ENCODE data around the gene FRMD4B. TPM values are rescaled to one million over a fixed set of nuclear protein-coding genes. Genes with fewer than 3 reads are reported as not detected.

FRMD4B gene
- total and polyA plus RNA-seq, 2 donors (not counting 3 experiments of a cell fraction or from before 2014, with no cell fraction given) = 66.4 to 89.7 TPM

DNA sequence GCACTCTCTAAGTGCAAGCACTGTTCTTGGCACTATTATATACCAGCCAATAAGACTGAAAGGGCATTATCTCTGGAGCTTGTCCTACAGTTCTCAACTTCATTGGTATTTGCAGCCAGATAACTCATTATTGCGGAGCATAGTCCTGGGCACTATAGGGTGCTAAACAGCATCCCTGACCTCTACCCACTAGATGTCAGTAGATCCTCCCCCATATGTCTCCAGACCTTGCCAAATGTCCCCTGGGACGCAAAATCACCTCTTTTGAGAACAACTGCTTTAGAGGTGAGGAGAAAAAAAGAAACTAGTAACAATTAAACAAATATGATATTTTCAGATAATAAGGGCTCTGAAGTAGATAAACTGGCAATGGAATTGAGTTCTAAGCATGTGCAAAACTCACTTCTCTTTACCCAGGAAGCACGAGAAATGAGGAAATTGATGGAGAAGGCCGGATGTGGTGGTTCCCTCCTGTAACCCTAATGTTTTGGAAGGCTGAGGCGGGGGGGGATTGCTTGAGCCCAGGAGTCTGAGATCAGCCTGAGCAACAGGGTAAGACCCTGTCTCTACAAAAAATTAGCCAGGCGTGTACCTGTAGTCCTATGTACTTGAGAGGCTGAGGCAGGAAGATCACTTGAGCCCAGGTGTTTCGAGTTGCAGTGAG is 61.4 kb downstream of the FRMD4B start:
- H3K9ac ChIP-seq (replicated peaks; ENCODE audit: extremely low read depth, insufficient read depth, low read length) = no peak overlapping the region
- no peak overlapping the region for H3K4me3 ChIP-seq (replicated peaks in 1 of 3; ENCODE audit: insufficient read depth in 1 of 3, low read depth in 1 of 3, low read length in 3 of 3)
- TF ChIP-seq MYC (IDR thresholded peaks at IDR 0.05; ENCODE audit: low read depth, low read length) = no peak
- TF ChIP-seq POLR2A (IDR thresholded peaks at IDR 0.05; ENCODE audit: low read depth, low read length) = no peak
- no peak for TF ChIP-seq EZH2 (IDR thresholded peaks at IDR 0.05; ENCODE audit: borderline replicate concordance, low read depth, low read length, severe bottlenecking)
- TF ChIP-seq, protein P1, sequence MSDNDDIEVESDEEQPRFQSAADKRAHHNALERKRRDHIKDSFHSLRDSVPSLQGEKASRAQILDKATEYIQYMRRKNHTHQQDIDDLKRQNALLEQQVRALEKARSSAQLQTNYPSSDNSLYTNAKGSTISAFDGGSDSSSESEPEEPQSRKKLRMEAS (IDR thresholded peaks at IDR 0.05; ENCODE audit: insufficient read depth, insufficient read length) = no peak
- no peak for TF ChIP-seq GATA2 (IDR thresholded peaks at IDR 0.05; ENCODE audit: insufficient read depth, insufficient read length, low read depth, low read length)
- no peak for TF ChIP-seq CTCF (IDR thresholded peaks at IDR 0.05; ENCODE audit: extremely low read depth in 1 of 2, insufficient read depth in 1 of 2, low read depth in 1 of 2, low read length in 2 of 2)
- TF ChIP-seq FOS (IDR thresholded peaks at IDR 0.05; ENCODE audit: borderline replicate concordance, insufficient read depth, low read length) = no peak
- TF ChIP-seq POLR2AphosphoS5 (IDR thresholded peaks at IDR 0.05; ENCODE audit: insufficient read depth, low read depth, low read length) = no peak
- TF ChIP-seq JUN (IDR thresholded peaks at IDR 0.05; ENCODE audit: borderline replicate concordance, insufficient read depth, insufficient read length, low read depth) = no peak
- peaks cover 7% of the 10 kb centered on the region for H4K20me1 ChIP-seq (replicated peaks; ENCODE audit: control insufficient read depth, extremely low read depth, insufficient read depth, low read length)
- no peak for FAIRE-seq
- no peaks in the 10 kb centered on the region for H3K9me1 ChIP-seq (replicated peaks; ENCODE audit: control insufficient read depth, extremely low read depth, insufficient read depth, low read length)
- H3K9me3 ChIP-seq (replicated peaks; ENCODE audit: control insufficient read depth, insufficient read depth, low read length) = no peaks in the 10 kb centered on the region
- BruUV-seq (replicated peaks) = no TSS peak
- no peak for DNase-seq (ENCODE audit: low read depth, low spot score)
- POLR2A ChIA-PET = no interaction called here
- peaks cover 28% of the 10 kb centered on the region for H3K4me1 ChIP-seq (ENCODE audit: control insufficient read depth, extremely low read depth, insufficient read depth, low read length)
- CTCF ChIA-PET = interaction anchor here (1.4 to 1.6 kb wide), 4 partner anchors 14 to 103 kb away, joined by 4 to 7 read pairs (median 6); partner anchors contain the start of gene FRMD4B
- intact Hi-C loops (cut with micrococcal nuclease) = loop anchor here (5.0 kb wide), 1 partner anchor 348 kb away; no protein-coding TSS in a partner anchor
- no peak overlapping the region for H2AFZ ChIP-seq (ENCODE audit: low read depth, low read length)
- H3K4me2 ChIP-seq (ENCODE audit: insufficient read depth, low read length) = no peak overlapping the region
- H3K36me3 ChIP-seq (ENCODE audit: control insufficient read depth in 2 of 2, extremely low read depth in 1 of 2, insufficient read depth in 2 of 2, low read length in 2 of 2) = no peaks in the 10 kb centered on the region
- H3K27me3 ChIP-seq (ENCODE audit: control insufficient read depth in 2 of 2, insufficient read depth in 2 of 2, low read length in 2 of 2) = no peaks in the 10 kb centered on the region
- peaks cover 71% of the 10 kb centered on the region for H3K79me2 ChIP-seq (ENCODE audit: control insufficient read depth, insufficient read depth, low read length)
- dilution Hi-C loops (cut with MboI; ENCODE audit: extremely low pct_ligation_motif_present, low sequenced_read_pairs) = loop anchor here (10.0 kb wide), 1 partner anchor 100 kb away; no protein-coding TSS in a partner anchor
- H3K27ac ChIP-seq (ENCODE audit: insufficient read depth, low read depth, low read length) = no peak overlapping the region

All from endothelial cell of umbilical vein (primary cell).